Stimulated activated CD8-positive, alpha-beta memory T cell treated with anti-CD3 and anti-CD28 coated beads, Interleukin-2, amount 100 ng/mL, for 1 hour (primary cell): Measurements from ENCODE around the gene TNIP2.
"Not testable (repeated sequence)": the region's sequence is repeated elsewhere in the genome, so short reads cannot be mapped to it uniquely, and the experiment has no call there.

Experiments used
- DNase-seq, 2 donors: peaks; one replicate each; pipeline ENCODE4 v3.0.0-alpha.2; 2020; ENCODE audit warnings: low read depth in 2 of 2

Gene TNIP2

GRCh38 chr4:2794486-2795299, 38.6 kb upstream of the TNIP2 start:
- DNase-seq, result no peak

- no peak for DNase-seq
These were observed 37.7 kb upstream of the TNIP2 start for GRCh38 chr4:2793586-2794485.

- no peak for DNase-seq
These were observed 36.8 kb upstream of the TNIP2 start, which contains the start of gene SH3BP2 for GRCh38 chr4:2792711-2793585. TSS of gene SH3BP2 (plus strand) at chr4:2793085. CDS start at chr4:2820618, 27,533 bp downstream.

GRCh38 chr4:2792396-2792710, 36.2 kb upstream of the TNIP2 start:
- DNase-seq, result no peak

- DNase-seq, result no peak
These were observed 35.6 kb upstream of the TNIP2 start for GRCh38 chr4:2791518-2792395.

GRCh38 chr4:2790583-2791517, 34.7 kb upstream of the TNIP2 start:
- DNase-seq, result no peak

- no peak for DNase-seq
These were observed 33.9 kb upstream of the TNIP2 start for GRCh38 chr4:2789793-2790582.

- no peak for DNase-seq
These were observed 33.2 kb upstream of the TNIP2 start for GRCh38 chr4:2789351-2789750.

GRCh38 chr4:2788532-2789103, 32.5 kb upstream of the TNIP2 start:
- no peak for DNase-seq

GRCh38 chr4:2788101-2788500, 32.0 kb upstream of the TNIP2 start:
- DNase-seq, result no peak

- DNase-seq, result no peak
These were observed 31.3 kb upstream of the TNIP2 start for GRCh38 chr4:2787230-2788100.

- no peak for DNase-seq
These were observed 30.7 kb upstream of the TNIP2 start for GRCh38 chr4:2786794-2787229.

GRCh38 chr4:2786152-2786671, 30.1 kb upstream of the TNIP2 start:
- DNase-seq, result peak in 1 of 2 donors; percentile 37

GRCh38 chr4:2785613-2786012, 29.5 kb upstream of the TNIP2 start:
- DNase-seq, result no peak

- no peak for DNase-seq
These were observed 27.7 kb upstream of the TNIP2 start for GRCh38 chr4:2783790-2784189.

- no peak for DNase-seq
These were observed 25.8 kb upstream of the TNIP2 start for GRCh38 chr4:2781911-2782310.

GRCh38 chr4:2780643-2781042, 24.5 kb upstream of the TNIP2 start:
- not testable (repeated sequence) for DNase-seq
